ENCODE data around the gene RIPPLY2.

The RIPPLY2 gene

DNA sequence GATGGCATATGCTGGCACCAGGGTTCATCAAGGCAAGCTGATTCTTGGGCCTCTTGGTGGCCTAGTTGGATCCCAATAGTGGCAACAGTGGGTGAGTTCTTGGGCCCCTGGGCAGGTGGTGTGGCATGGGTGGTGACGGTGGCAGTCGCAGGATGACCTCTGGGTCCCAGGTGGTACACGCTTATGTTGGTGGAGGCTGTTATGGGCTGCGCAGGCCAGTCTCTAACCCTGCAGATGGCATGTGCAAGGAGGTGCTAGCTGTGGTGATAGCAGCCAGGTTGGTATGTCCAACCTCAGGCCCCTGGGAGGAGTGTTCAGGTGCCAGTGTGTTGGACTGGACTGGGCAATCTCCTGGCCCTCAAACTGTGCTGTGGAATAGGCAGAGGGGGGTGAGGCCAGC is 52.5 kb downstream of the RIPPLY2 start:
- DNase-seq (ENCODE audit: low spot score) = no peak
